ENCODE data around the gene IFIT2.

The IFIT2 gene

DNA sequence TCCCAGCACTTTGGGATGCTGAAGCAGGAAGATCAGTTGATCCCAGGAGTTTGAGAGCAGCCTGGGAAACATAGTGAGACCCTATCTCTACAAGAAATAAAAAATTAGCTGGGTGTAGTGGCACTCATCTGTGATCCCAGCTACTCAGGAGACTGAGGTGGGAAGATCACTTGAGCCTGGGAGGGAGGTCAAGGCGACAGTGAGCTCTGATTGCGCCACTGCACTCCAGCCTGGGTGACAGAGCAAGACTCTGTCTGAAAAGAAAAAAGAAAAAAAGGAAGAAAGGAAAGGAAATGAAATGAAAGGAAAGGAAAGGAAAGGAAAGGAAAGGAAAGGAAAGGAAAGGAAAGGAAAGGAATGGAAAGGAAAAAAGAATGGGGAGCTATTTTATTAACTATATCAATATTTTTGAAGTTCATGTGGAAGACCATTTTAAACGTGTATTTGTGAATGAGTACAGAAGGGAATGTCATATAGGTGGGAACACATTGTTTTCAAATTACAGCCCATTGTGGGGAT is 7.1 kb upstream of the IFIT2 start:
- no peaks in the 10 kb centered on the region for H3K9me3 ChIP-seq (replicated peaks; ENCODE audit: insufficient read depth, low read length)
- H3K36me3 ChIP-seq (replicated peaks; ENCODE audit: insufficient read depth, low read length): no peaks in the 10 kb centered on the region
- peaks cover 7% of the 10 kb centered on the region; the same call in 1 of the 2 replicates for H3F3A ChIP-seq (ENCODE audit: insufficient read depth, low read length)
- no peak overlapping the region for H3K9ac ChIP-seq (ENCODE audit: low read length)
- TF ChIP-seq, protein P1, sequence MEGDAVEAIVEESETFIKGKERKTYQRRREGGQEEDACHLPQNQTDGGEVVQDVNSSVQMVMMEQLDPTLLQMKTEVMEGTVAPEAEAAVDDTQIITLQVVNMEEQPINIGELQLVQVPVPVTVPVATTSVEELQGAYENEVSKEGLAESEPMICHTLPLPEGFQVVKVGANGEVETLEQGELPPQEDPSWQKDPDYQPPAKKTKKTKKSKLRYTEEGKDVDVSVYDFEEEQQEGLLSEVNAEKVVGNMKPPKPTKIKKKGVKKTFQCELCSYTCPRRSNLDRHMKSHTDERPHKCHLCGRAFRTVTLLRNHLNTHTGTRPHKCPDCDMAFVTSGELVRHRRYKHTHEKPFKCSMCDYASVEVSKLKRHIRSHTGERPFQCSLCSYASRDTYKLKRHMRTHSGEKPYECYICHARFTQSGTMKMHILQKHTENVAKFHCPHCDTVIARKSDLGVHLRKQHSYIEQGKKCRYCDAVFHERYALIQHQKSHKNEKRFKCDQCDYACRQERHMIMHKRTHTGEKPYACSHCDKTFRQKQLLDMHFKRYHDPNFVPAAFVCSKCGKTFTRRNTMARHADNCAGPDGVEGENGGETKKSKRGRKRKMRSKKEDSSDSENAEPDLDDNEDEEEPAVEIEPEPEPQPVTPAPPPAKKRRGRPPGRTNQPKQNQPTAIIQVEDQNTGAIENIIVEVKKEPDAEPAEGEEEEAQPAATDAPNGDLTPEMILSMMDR (IDR thresholded peaks at IDR 0.05; ENCODE audit: low read length): no peak
- TF ChIP-seq EZH2phosphoT487 (IDR thresholded peaks at IDR 0.05; ENCODE audit: low read length): no peak
- H4K20me1 ChIP-seq (ENCODE audit: insufficient read depth, low read length): no peaks in the 10 kb centered on the region
- no peak for DNase-seq
- no peak overlapping the region for H3K4me3 ChIP-seq (ENCODE audit: low read length)
- no peaks in the 10 kb centered on the region for H3K79me2 ChIP-seq (ENCODE audit: low read length)
- H3K4me2 ChIP-seq (ENCODE audit: low read depth, low read length): no peak overlapping the region
- no peak overlapping the region for H3K27ac ChIP-seq (ENCODE audit: low read length)
- H3K27me3 ChIP-seq (replicated peaks; ENCODE audit: insufficient read depth, low read length): peaks cover 25% of the 10 kb centered on the region
- H2AFZ ChIP-seq (ENCODE audit: low read length): no peak overlapping the region
- no peaks in the 10 kb centered on the region for H3K9me2 ChIP-seq (replicated peaks; ENCODE audit: insufficient read depth, low read length)
- H3K4me1 ChIP-seq (ENCODE audit: low read length): no peaks in the 10 kb centered on the region

DNA sequence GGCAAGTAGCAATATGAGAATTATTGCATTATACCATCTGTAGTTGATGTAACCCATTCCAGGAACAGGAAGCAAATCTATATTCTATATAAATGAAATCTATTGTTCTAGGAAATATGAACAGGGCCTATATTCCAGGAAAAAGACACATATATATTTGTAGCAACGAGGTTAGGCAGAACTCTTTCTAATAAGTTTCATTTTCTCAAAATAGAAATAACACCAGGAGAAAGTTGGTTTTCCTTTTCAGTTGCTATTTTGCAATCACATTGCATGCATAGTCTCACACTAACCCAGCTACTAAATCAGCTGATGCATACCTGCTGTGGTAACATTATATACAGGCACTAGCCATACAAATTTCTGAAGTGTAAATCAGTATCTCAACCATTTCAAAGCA is 6.2 kb upstream of the IFIT2 start:
- no peaks in the 10 kb centered on the region for H3K4me1 ChIP-seq (ENCODE audit: low read length)
- no peaks in the 10 kb centered on the region for H4K20me1 ChIP-seq (ENCODE audit: insufficient read depth, low read length)
- no peak overlapping the region for H3K4me2 ChIP-seq (ENCODE audit: low read depth, low read length)
- H3K27me3 ChIP-seq (replicated peaks; ENCODE audit: insufficient read depth, low read length): peaks cover 29% of the 10 kb centered on the region
- TF ChIP-seq EZH2phosphoT487 (IDR thresholded peaks at IDR 0.05; ENCODE audit: low read length): no peak
- TF ChIP-seq, protein P1 (IDR thresholded peaks at IDR 0.05; ENCODE audit: low read length): no peak
- TF ChIP-seq EZH2 (optimal IDR thresholded peaks at IDR 0.05; ENCODE audit: low read depth, low read length): no peak
- no peaks in the 10 kb centered on the region for H3K36me3 ChIP-seq (replicated peaks; ENCODE audit: insufficient read depth, low read length)
- peak; percentile 50 for DNase-seq
- H3K79me2 ChIP-seq (ENCODE audit: low read length): no peaks in the 10 kb centered on the region
- no peak overlapping the region for H2AFZ ChIP-seq (ENCODE audit: low read length)
- no peak overlapping the region for H3K27ac ChIP-seq (ENCODE audit: low read length)
- H3F3A ChIP-seq (ENCODE audit: insufficient read depth, low read length): peaks cover 7% of the 10 kb centered on the region; the same call in 1 of the 2 replicates
- H3K9me3 ChIP-seq (replicated peaks; ENCODE audit: insufficient read depth, low read length): no peaks in the 10 kb centered on the region
- H3K9me2 ChIP-seq (replicated peaks; ENCODE audit: insufficient read depth, low read length): no peaks in the 10 kb centered on the region
- H3K9ac ChIP-seq (ENCODE audit: low read length): no peak overlapping the region
- H3K4me3 ChIP-seq (ENCODE audit: low read length): no peak overlapping the region

DNA sequence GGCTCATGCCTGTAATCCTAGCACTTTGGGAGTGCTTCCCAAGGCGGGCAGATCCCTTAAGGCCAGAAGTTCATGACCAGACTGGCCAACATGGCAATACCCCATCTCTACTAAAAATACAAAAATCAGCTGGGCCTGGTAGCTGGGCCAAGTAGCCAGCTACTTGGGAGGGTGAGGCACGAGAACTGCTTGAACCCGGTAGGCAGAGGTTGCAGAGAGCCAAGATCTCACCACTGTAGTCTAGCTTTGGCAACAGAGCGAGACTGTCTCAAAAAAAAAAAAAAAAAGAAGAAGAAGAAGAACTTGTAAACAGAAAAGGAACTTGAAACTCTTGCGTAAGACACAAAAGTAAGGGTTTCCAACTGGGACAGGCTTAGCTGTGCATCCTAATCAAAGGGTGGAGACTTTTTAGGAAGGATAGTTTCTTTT is 5.6 kb upstream of the IFIT2 start:
- no peaks in the 10 kb centered on the region for H3K36me3 ChIP-seq (replicated peaks; ENCODE audit: insufficient read depth, low read length)
- DNase-seq: no peak
- H3K9me2 ChIP-seq (replicated peaks; ENCODE audit: insufficient read depth, low read length): no peaks in the 10 kb centered on the region
- H3K79me2 ChIP-seq (ENCODE audit: low read length): no peaks in the 10 kb centered on the region
- H3K4me1 ChIP-seq (ENCODE audit: low read length): peaks cover 3% of the 10 kb centered on the region; the same call in 1 of the 2 replicates
- H2AFZ ChIP-seq (ENCODE audit: low read length): no peak overlapping the region
- no peaks in the 10 kb centered on the region for H4K20me1 ChIP-seq (ENCODE audit: insufficient read depth, low read length)
- no peak overlapping the region for H3K27ac ChIP-seq (ENCODE audit: low read length)
- no peak overlapping the region for H3K4me2 ChIP-seq (ENCODE audit: low read depth, low read length)
- H3K27me3 ChIP-seq (replicated peaks; ENCODE audit: insufficient read depth, low read length): peaks cover 36% of the 10 kb centered on the region
- H3F3A ChIP-seq (ENCODE audit: insufficient read depth, low read length): peaks cover 10% of the 10 kb centered on the region; the same call in 1 of the 2 replicates
- no peak overlapping the region for H3K9ac ChIP-seq (ENCODE audit: low read length)
- H3K9me3 ChIP-seq (replicated peaks; ENCODE audit: insufficient read depth, low read length): no peaks in the 10 kb centered on the region
- TF ChIP-seq, protein P1 (IDR thresholded peaks at IDR 0.05; ENCODE audit: low read length): no peak
- TF ChIP-seq EZH2 (optimal IDR thresholded peaks at IDR 0.05; ENCODE audit: low read depth, low read length): no peak
- TF ChIP-seq EZH2phosphoT487 (IDR thresholded peaks at IDR 0.05; ENCODE audit: low read length): no peak
- no peak overlapping the region for H3K4me3 ChIP-seq (ENCODE audit: low read length)
